Psoas muscle (tissue), 8 donors: Measurements from ENCODE around the gene ZNF813. TPM values are rescaled to one million over a fixed set of nuclear protein-coding genes. Genes with fewer than 3 reads are reported as not detected.

Source experiments
- ATAC-seq, 4 donors: fragments of 200-7000 bp; cut with Tn5 transposase; one replicate each; pipeline ENCODE4 v1.9.1; 2020; ENCODE audit warnings: moderate library complexity in 3 of 4, mild to moderate bottlenecking in 2 of 4
- DNase-seq, 2 donors: peaks; one replicate each; pipeline ENCODE4 v3.0.0-alpha.2; 2020
- H3K27ac ChIP-seq: fragments of 200-600 bp; one replicate; pipeline ENCODE4 v1.8.0; 2022
- H3K27me3 ChIP-seq, 3 donors: fragments of 200-600 bp in 1 of 3; one replicate each; pipeline versions ENCODE4 v1.6.1 to v1.8.0; 2013 to 2022; ENCODE audit warnings: low read length in 2 of 3, mild to moderate bottlenecking in 2 of 3, moderate library complexity in 1 of 3; ENCODE audit not compliant: insufficient read depth in 3 of 3
- H3K36me3 ChIP-seq, 2 donors: fragments of 200-600 bp in 1 of 2; one replicate each; pipeline versions ENCODE4 v1.6.1 to v1.8.0; 2013 to 2022; ENCODE audit warnings: low read depth in 1 of 2, mild to moderate bottlenecking in 1 of 2, moderate library complexity in 1 of 2; ENCODE audit not compliant: insufficient read depth in 1 of 2
- H3K4me1 ChIP-seq: fragments of 200-600 bp; one replicate; pipeline ENCODE4 v1.8.0; 2022
- H3K4me3 ChIP-seq: fragments of 200-600 bp; one replicate; pipeline ENCODE4 v1.8.0; 2022; ENCODE audit warnings: mild to moderate bottlenecking
- H3K9me3 ChIP-seq: fragments of 200-600 bp; one replicate; pipeline ENCODE4 v1.8.0; 2022
- WGBS, 3 donors: extraction: QIAGEN DNeasy Blood & Tissue Kit; methylation state at CpG; one replicate each; pipeline versions ENCODE4 v1.1.6 to v1.1.7; 2013; 5-methylcytosine and 5-hydroxymethylcytosine counted together
- intact Hi-C, 2 donors: fragments of 100-400 bp; cut with DNase I; formaldehyde crosslinking; loops; one replicate each; pipeline versions ENCODE4 v1.11.0 to v1.14.2; 2022
- polyA plus RNA-seq, 3 donors: library from polyadenylated mRNA; stranded (reverse); fragments of 200-250 nt; gene quantifications; one replicate each; pipeline ENCODE4 v1.2.3, GENCODE V29; 2013
- total RNA-seq, 4 donors: library from RNA; stranded (reverse); fragmentation: NEBNext Ultra II Directional in 2 of 4; extraction: Animal tissue kit (Norgen Biotek cat#: 25700) in 2 of 4; gene quantifications; one replicate each; pipeline versions ENCODE4 v1.2.1 to v1.2.4, GENCODE V29; 2021 to 2023
- TF ChIP-seq, protein P1 (sequence below): fragments of 200-600 bp; IDR thresholded peaks from one replicate; pipeline ENCODE4 v1.8.0; 2022; ENCODE audit warnings: antibody characterized with exemption
- donor health status: healthy with polysubstance abuse.
- donor health status: DM: no; HTN: no; CAD: no; lungs with moderate emphysema.
- donor health status: Bipolar disorder and iron deficiency.
- donor health status: healthy.
- donor health status: DM: yes; HTN: yes; CAD: no.
- donor health status: DM: no; HTN: no; CAD: no.
- donor health status: DM: no; HTN: no; CAD: no.
- donor health status: DM: yes; HTN: yes; CAD: no.

Gene ZNF813
- total and polyA plus RNA-seq, 7 donors, result 0.31 to 1.7 (median 0.99) TPM

DNA sequence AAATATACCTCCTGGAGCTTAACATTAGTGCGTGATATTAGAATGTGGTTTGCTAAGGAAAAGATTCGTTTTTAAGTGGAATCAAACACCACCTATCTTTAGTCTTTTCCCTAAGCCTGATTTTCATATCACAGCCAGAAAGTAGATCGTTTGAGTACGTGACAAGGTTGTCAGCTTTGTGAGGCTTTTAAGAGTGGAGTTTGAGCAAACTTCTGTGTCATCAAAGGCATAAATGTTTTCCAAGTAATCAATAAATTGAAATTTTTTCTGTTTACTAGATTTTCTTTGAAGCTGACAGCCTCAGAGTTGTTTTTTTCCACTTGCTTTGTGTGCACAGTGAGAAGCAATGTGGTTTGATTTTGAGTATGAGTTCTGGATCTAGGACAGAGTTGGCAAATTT, 63.9 kb downstream of the ZNF813 start:
- TF ChIP-seq, protein P1, sequence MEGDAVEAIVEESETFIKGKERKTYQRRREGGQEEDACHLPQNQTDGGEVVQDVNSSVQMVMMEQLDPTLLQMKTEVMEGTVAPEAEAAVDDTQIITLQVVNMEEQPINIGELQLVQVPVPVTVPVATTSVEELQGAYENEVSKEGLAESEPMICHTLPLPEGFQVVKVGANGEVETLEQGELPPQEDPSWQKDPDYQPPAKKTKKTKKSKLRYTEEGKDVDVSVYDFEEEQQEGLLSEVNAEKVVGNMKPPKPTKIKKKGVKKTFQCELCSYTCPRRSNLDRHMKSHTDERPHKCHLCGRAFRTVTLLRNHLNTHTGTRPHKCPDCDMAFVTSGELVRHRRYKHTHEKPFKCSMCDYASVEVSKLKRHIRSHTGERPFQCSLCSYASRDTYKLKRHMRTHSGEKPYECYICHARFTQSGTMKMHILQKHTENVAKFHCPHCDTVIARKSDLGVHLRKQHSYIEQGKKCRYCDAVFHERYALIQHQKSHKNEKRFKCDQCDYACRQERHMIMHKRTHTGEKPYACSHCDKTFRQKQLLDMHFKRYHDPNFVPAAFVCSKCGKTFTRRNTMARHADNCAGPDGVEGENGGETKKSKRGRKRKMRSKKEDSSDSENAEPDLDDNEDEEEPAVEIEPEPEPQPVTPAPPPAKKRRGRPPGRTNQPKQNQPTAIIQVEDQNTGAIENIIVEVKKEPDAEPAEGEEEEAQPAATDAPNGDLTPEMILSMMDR, result no peak
- 85 to 94% (median 87%) methylated on average over 4 of the region's 4 CpGs for WGBS, 3 donors

DNA sequence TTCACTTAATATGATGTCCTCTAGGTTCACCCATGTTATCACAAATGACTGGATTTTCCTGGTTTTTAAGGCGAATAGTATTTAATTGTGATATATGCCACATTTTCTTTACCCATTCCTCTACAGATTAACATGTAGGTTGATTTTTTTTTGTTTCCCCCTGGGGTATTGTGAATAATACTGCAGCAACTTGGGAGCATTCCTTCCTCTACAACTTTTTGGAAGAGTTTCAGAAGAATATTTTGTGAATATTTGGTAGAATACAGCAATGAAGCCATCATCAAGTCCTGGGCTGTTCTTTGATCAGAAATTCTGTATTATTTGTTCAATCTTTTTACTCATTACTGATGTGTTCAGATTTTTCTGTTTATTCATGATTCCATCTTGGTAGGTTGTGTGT, 64.8 kb downstream of the ZNF813 start:
- DNase-seq (no peak), ATAC-seq (no peak)
- Histone ChIP-seq H3K27ac (no peak overlapping the region), H3K4me1 (no peaks in the 10 kb centered on the region), H3K9me3 (no peaks in the 10 kb centered on the region), H3K27me3 (no peaks in the 10 kb centered on the region), H3K36me3 (no peaks in the 10 kb centered on the region), H3K4me3 (no peak overlapping the region)
- 99 to 100% (median 100%) methylated on average over 1 of the region's 1 CpG for WGBS, 3 donors
- TF ChIP-seq, protein P1, result no peak
- intact Hi-C loops, result no loop called here

More for the DNA sequence above, 63.9 kb downstream of the ZNF813 start:
- H3K36me3 ChIP-seq, result no peaks in the 10 kb centered on the region
- DNase-seq (no peak), ATAC-seq (no peak)
- no peak overlapping the region for H3K4me3 ChIP-seq
- intact Hi-C loops, result no loop called here
- no peaks in the 10 kb centered on the region for H3K27me3 ChIP-seq
- peaks cover under 1% of the 10 kb centered on the region for H3K9me3 ChIP-seq
- H3K4me1 ChIP-seq, result no peaks in the 10 kb centered on the region
- H3K27ac ChIP-seq, result no peak overlapping the region

DNA sequence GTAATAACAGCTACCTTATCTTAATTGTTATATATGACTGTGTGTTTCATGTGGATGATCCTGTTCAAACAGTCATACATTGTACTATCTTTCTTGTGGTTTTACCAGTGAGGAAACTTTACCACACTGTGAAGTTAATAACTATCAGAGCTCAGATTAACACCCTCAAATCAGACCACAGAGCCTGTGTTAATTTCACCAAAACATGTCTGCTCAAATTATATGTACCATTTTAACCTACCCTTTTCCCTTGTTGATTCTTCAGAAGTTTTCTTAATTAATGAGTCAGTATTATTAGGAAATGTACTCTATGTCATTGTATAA, 68.7 kb downstream of the ZNF813 start:
- H3K9me3 ChIP-seq, result no peaks in the 10 kb centered on the region
- H3K27ac ChIP-seq, result no peak overlapping the region
- no peaks in the 10 kb centered on the region for H3K4me1 ChIP-seq
- H3K27me3 ChIP-seq, result no peaks in the 10 kb centered on the region
- H3K36me3 ChIP-seq, result peaks cover 0 to 12% of the 10 kb centered on the region in 2 donors
- no peak for DNase-seq
- no peak for ATAC-seq
- intact Hi-C loops, result no loop called here
- no peak overlapping the region for H3K4me3 ChIP-seq
- TF ChIP-seq, protein P1, result no peak

DNA sequence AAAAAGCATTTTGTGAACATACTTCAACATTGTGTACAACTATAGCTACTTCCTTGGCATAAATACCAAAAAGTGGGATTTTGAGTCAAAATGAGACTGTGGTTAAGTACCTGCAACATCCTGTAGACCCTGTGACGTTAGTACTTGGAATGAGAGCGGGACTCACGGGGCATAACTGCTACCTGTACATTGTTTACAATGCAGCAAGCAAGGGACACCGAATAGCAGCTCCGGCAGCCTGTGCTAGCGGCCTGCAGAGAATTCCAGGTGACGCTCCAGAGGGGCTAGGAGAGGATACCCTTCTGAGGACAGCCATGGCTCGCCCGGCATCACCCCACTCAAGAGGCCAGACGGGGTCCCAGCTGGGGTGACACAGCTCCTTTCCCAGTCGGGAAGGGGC, 69.6 kb downstream of the ZNF813 start:
- TF ChIP-seq, protein P1, result no peak
- H3K27me3 ChIP-seq, result no peaks in the 10 kb centered on the region
- ATAC-seq, result peak in 2 of 4 donors; percentile 5 to 10
- no peaks in the 10 kb centered on the region for H3K9me3 ChIP-seq
- H3K36me3 ChIP-seq, result peaks cover 0 to 17% of the 10 kb centered on the region in 2 donors
- peak overlapping the region; percentile 81 for H3K27ac ChIP-seq
- no peaks in the 10 kb centered on the region for H3K4me1 ChIP-seq
- 53 to 68% (median 61%) methylated on average over 11 of the region's 11 CpGs for WGBS, 3 donors
- DNase-seq, result no peak
- intact Hi-C loops, result no loop called here
- peak overlapping the region; percentile 70 for H3K4me3 ChIP-seq
